HG02870 (cell line): Measurements from ENCODE around the gene DPEP1.
"Not testable (repeated sequence)": the region's sequence is repeated elsewhere in the genome, so short reads cannot be mapped to it uniquely, and the experiment has no call there.

Experiments
- ATAC-seq: cut with Tn5 transposase; IDR thresholded peaks from one replicate; pipeline ENCODE4 v1.9.1; 2021; ENCODE audit warnings: mild to moderate bottlenecking, moderate library complexity; ENCODE audit not compliant: unreplicated experiment

Gene DPEP1

DNA sequence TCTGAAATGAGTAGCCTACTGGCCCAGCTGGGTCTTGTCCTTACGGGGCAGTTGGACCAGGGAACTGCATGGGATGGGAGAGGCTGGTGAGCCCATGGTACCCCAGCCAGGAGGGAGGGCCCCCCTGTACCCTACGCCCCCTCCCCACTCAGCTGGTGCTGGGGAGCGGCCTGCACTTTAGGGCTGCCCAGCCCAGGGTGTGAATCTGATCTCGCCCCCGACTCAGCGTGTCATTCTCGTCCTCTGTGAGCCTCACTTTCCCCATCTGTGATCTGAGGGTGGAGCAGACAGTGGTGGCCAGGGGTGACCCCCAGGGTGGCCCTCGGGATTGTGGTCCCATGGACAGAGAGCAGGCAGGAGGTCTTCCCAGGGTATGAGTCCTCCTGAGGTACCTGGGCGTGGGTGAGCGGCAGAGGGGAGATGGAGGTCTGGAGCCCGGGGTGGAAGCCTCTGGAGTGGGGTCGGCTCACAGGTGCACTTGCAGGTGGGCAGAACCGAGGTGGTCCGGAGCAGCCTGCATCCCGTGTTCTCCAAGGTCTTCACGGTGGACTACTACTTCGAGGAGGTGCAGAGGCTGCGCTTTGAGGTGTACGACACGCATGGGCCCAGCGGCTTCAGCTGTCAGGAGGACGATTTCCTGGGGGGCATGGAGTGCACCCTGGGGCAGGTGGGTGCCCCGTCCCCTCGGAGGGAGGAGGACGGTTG is 36.2 kb upstream of the DPEP1 start:
- ATAC-seq = no peak

DNA sequence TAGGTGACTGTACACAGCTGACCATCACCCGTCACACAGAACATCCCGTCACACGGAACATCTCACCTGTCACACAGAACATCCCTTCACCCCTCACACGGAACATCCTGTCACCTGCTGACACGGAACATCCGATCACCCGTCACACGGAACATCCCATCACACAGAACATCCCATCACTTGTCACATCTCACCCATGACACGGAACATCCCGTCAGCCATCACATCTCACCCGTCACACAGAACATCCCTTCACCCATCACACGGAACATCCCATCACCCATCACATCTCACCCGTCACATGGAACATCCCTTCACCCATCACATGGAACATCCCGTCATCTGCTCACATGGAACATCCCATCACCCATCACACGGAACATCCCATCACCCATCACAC is 34.1 kb upstream of the DPEP1 start:
- ATAC-seq = no peak

GRCh38 chr16:89581045-89581695 is 32.3 kb upstream of the DPEP1 start:
- ATAC-seq = no peak

DNA sequence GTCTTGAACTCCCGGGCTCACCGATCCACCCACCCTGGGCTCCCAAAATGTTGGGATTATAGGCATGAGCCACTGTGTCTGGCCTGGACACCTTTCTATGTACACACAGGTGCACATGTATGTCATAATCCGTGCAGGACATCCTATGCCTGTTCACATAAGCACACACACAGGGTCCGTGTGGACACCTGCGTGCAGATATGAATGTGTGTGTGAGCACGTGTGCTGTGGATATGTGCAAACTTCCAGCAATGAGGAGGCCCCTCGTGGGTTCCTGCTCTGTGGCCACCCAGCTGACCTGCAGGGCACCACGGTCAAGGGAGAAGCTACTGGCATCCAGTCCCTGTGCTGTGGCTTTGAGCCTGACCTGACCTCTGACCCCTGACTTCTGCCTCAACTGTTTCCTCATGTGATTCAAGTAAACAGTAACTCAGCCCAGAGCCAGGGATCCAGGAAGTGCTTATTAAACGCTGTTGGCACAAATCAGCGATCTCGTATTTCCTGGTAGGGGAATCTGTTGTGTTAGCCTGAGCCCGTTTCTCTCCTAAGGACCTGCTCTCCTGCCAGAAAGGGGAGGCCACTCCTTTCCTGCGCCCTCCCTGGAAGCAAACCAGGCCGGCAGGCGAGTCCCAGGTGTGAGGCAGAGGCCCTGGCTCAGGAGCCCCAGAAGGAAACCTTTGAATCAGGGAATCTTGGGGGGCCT is 31.4 kb upstream of the DPEP1 start:
- ATAC-seq = no peak

- ATAC-seq = no peak
These were observed 30.7 kb upstream of the DPEP1 start for GRCh38 chr16:89582614-89583196.

GRCh38 chr16:89583197-89583894 is 30.1 kb upstream of the DPEP1 start:
- ATAC-seq = no peak

GRCh38 chr16:89583895-89584644 is 29.4 kb upstream of the DPEP1 start:
- ATAC-seq = no peak

DNA sequence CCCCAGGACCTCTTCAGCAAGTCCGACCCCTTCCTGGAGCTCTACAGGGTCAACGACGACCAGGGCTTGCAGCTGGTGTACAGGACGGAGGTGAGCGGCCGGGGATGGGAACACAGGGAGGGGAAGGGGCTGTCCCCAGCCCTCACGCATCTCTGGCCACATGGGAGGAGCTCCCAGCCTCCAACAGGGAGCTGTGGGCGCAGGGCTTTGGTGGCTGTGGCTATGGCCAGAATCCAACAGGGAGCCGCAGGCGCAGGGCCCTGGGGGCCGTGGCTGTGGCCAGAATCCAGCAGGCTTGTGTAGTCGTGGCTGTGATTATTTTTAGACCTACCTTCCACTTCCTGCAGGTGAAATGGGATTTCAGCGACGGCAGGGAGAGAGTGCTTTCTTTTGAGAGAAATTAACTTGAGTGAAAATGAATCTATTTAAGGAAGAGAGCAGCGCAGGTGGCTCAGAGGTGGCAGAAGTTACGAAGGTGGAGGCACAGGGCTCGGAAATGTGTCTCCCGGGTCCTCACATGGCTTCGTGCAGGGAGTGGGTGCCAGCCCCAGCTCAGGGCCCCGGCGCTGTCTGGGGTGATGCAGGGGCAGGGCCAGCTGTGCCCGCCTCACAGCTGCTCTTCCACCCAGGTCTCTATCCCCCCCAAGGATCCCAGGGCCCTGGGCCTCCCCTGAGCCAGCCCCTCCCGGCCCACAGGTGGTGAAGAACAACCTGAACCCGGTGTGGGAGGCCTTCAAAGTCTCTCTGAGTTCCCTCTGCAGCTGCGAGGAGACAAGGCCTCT is 28.5 kb upstream of the DPEP1 start:
- ATAC-seq = no peak

DNA sequence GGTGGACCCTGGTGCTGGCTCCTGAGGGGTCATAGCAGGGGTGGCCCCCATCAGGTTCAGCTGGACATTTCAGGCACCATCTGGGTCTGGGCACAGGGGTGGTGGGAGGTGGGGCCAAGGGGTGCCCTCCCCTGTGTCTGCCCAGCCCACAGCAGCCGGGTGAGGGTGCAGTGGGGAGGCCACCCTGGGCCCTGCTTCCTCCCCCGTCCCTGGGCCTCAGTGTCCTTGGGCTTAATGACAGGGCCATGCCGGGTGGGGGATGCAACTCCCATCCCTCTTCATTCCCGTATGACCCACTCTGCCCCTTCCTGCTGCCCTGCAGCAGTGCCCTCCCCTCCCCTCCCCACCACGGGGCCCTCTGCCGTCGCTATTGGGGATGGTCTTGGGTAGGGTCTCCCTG is 27.2 kb upstream of the DPEP1 start:
- no peak for ATAC-seq

DNA sequence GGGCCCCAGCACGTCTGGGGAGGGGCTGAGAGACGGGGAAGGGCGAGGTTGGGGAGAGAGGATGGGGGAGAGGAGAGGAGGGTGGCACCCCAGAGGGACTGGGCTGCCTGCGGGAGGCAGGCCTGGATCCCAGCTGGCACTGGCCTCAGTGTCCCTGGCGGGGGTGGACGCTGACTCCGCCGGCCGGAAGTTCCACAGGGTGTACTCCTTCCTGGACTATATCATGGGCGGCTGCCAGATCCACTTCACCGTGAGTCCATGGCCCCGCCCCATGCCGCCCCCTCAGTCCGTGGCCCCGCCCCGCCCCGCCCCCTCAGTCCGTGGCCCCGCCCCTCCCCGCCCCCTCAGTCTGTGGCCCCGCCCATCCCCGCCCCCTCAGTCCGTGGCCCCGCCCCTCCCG is 26.6 kb upstream of the DPEP1 start:
- ATAC-seq = no peak

DNA sequence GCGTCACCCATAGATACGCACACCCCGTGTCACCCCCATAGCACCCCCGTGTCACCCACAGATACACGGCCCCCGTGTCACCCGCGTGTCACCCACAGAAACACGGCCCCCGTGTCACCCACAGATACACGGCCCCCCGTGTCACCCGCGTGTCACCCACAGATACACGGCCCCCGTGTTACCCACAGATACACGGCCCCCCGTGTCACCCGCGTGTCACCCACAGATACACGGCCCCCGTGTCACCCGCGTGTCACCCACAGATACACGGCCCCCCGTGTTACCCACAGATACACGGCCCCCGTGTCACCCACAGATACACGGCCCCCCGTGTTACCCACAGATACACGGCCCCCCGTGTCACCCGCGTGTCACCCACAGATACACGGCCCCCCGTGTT is 25.8 kb upstream of the DPEP1 start:
- not testable (repeated sequence) for ATAC-seq

DNA sequence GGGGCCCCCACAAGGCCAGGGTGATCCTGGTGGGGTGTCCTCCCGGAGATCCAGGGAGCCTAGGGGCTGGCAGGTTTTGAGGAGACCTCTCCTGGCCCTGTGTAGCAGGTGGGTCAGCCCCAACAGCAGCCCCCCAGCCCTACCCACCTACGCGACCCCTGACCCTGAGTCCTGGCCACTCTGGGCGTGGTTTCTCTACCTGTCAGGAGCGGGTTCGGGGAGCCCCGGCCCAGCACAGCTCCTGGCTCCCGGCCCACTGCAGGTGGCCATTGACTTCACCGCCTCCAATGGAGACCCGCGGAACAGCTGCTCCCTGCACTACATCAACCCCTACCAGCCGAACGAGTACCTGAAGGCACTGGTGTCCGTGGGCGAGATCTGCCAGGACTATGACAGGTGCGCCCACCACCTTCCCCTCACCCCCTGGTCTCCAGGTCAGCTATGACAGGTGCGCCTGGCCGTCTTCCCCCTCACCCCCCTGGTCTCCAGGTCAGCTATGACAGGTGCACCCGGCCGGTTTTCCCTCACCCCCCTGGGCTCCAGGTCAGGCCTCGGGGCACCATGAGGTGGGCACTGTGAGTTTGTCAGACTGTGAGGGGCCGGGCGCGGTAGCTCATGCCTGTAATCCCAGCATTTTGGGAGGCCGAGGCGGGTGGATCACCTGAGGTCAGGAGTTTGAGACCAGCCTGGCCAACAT is 24.9 kb upstream of the DPEP1 start:
- ATAC-seq = no peak

GRCh38 chr16:89589241-89589926 is 24.1 kb upstream of the DPEP1 start:
- no peak for ATAC-seq

DNA sequence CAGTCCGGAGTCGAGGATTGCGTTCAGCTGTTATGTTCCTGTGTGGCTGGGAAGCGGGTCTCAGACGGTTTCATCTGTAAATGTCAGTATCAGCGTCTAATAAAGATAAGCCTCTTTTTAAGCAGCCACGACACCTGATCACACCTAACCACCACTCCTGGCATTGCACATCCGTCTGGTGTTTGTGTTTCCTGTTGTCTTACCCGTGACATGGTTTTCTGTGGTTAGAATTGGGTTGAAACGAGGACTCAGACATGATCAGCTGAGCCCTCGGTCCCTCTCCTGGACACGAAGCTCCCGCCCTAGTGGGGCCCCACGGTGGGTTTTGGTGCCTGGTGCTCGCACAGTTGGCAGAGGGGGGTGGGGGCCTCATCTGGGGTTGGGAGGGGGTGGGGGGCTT is 19.6 kb upstream of the DPEP1 start:
- ATAC-seq = no peak

DNA sequence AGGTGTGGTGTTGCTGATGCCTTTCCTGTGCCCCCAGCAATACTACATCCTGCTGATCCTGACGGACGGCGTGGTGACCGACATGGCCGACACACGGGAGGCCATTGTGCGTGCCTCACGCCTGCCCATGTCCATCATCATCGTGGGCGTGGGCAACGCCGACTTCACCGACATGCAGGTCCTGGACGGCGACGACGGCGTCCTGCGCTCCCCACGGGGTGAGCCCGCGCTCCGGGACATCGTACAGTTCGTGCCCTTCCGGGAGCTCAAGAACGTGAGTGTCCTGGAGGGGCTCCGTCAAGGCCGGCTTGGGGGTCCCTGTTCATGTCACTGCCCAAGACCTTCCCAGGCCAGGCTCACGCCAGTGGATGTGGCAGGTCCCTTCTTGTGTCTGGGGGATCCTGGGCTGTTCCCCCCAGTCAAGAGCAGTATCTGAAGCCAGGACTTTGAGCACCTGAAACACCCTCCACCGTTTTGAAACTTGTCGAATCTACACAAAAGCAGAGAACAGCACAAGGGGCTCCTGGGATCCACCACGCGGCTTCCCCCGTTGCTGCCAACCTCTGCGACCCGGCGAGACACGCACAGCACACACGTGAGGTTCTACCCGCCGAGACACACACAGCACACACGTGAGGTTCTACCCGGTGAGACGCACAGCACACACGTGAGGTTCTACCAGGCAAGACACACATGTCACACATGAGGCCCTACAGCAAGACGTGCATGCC is 17.9 kb upstream of the DPEP1 start:
- no peak for ATAC-seq

- no peak for ATAC-seq
These were observed 17.3 kb upstream of the DPEP1 start for GRCh38 chr16:89596061-89596689.

DNA sequence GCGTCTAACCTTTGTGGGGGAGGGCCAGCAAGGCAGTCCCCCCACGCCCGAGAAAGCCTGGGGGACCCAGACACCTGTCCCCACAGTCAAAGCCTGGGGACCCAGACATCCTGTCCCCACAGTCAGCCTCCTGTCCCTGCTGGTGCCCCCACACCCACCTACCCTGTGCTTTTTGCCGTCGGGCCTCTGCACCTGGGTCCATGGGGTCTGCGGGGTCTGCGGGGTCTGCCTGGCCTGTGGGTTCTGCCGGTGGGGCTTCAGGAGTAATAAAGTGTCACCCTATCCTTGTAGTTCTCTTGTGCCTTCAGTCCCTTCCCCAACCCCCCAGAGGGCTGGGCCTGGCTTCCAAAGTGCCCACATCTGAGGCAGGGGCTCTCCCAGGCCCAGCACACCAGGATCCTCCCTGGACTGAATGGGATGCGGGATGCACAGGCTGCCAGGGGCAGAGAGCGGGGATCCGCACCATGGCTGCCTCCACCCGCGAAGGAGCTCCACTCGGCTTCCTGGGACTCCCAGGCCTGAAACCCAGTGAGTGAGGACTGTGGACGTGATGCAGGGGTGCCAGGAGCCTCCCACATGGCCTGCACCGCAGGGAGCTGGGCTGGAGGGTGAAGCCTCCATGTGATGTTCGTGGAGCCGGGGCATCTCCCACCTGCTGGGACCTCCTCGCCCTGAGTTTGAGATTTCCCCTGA is 16.3 kb upstream of the DPEP1 start:
- no peak for ATAC-seq
